Limb (tissue), 2 donors: ENCODE data around the gene SGCG.
"Not testable (repeated sequence)": the region's sequence is repeated elsewhere in the genome, so short reads cannot be mapped to it uniquely, and the experiment has no call there.

ENCODE experiments used
- DNase-seq, 2 donors: peaks; one replicate each; pipeline ENCODE4 v3.0.0-alpha.2; 2016; ENCODE audit errors: extremely low spot score in 2 of 2

Gene SGCG

GRCh38 chr13:23205807-23206206, 25.0 kb downstream of the SGCG start:
- no peak for DNase-seq

GRCh38 chr13:23212671-23213070, 31.9 kb downstream of the SGCG start:
- DNase-seq, result peak; percentile 33 to 60

- no peak for DNase-seq
These were observed 50.5 kb downstream of the SGCG start for GRCh38 chr13:23231241-23231640.

- DNase-seq, result no peak
These were observed 55.2 kb downstream of the SGCG start for GRCh38 chr13:23235994-23236393.

GRCh38 chr13:23243066-23243465, 62.3 kb downstream of the SGCG start:
- no peak for DNase-seq

- DNase-seq, result not testable (repeated sequence)
These were observed 67.6 kb downstream of the SGCG start for GRCh38 chr13:23248410-23248809.

- no peak for DNase-seq
These were observed 73.7 kb downstream of the SGCG start for GRCh38 chr13:23254506-23254905.

- DNase-seq, result no peak
These were observed 86.8 kb downstream of the SGCG start for GRCh38 chr13:23267571-23267970.

GRCh38 chr13:23268441-23268840, 87.7 kb downstream of the SGCG start:
- DNase-seq, result no peak

GRCh38 chr13:23271331-23271730, 90.6 kb downstream of the SGCG start:
- no peak for DNase-seq

GRCh38 chr13:23273498-23273897, 92.7 kb downstream of the SGCG start:
- no peak for DNase-seq

GRCh38 chr13:23279321-23279720, 98.5 kb downstream of the SGCG start:
- DNase-seq, result no peak

GRCh38 chr13:23288564-23288963, 107.8 kb downstream of the SGCG start:
- peak in 1 of 2 donors; percentile 38 for DNase-seq

- DNase-seq, result no peak
These were observed 108.2 kb downstream of the SGCG start for GRCh38 chr13:23288995-23289394.

- DNase-seq, result peak in 1 of 2 donors; percentile 35
These were observed 109.2 kb downstream of the SGCG start for GRCh38 chr13:23289917-23290357.

GRCh38 chr13:23292586-23292985, 111.8 kb downstream of the SGCG start:
- no peak for DNase-seq

- not testable (repeated sequence) for DNase-seq
These were observed 134.1 kb downstream of the SGCG start for GRCh38 chr13:23314837-23315236.

- DNase-seq, result no peak
These were observed 139.1 kb downstream of the SGCG start for GRCh38 chr13:23319883-23320224.

- DNase-seq, result no peak
These were observed 140.3 kb downstream of the SGCG start for GRCh38 chr13:23320926-23321534.

GRCh38 chr13:23321535-23322241, 140.9 kb downstream of the SGCG start:
- peak in 1 of 2 donors; percentile 29 for DNase-seq

- no peak for DNase-seq
These were observed 141.9 kb downstream of the SGCG start for GRCh38 chr13:23322353-23323336.
